Muscle layer of duodenum (tissue), 2 donors: ENCODE results near the gene TNFAIP6.

Experiments
- H3K27ac ChIP-seq: one replicate; pipeline ENCODE4 v1.7.0; 2013; ENCODE audit warnings: mild to moderate bottlenecking, low read length
- H3K27me3 ChIP-seq: one replicate; pipeline ENCODE4 v1.7.0; 2013; ENCODE audit warnings: low read depth, mild to moderate bottlenecking, control low read depth, low read length
- H3K36me3 ChIP-seq, 2 donors: one replicate each; pipeline ENCODE4 v1.7.0; 2013; ENCODE audit warnings: low read length in 2 of 2, control low read depth in 1 of 2, mild to moderate bottlenecking in 1 of 2; ENCODE audit not compliant: insufficient read depth in 2 of 2, control insufficient read depth in 1 of 2
- H3K4me1 ChIP-seq, 2 donors: one replicate each; pipeline ENCODE4 v1.7.0; 2013; ENCODE audit warnings: low read length in 2 of 2, mild to moderate bottlenecking in 2 of 2, control low read depth in 1 of 2, moderate library complexity in 1 of 2; ENCODE audit not compliant: insufficient read depth in 2 of 2, control insufficient read depth in 1 of 2
- H3K4me3 ChIP-seq, 2 donors: one replicate each; pipeline ENCODE4 v1.7.0; 2013; ENCODE audit warnings: low read length in 2 of 2, low read depth in 1 of 2, mild to moderate bottlenecking in 1 of 2
- H3K9me3 ChIP-seq, 2 donors: one replicate each; pipeline ENCODE4 v1.7.0; 2013; ENCODE audit warnings: low read length in 2 of 2, control low read depth in 1 of 2, mild to moderate bottlenecking in 1 of 2; ENCODE audit not compliant: control insufficient read depth in 1 of 2
- donor health status: healthy.

Gene TNFAIP6

DNA sequence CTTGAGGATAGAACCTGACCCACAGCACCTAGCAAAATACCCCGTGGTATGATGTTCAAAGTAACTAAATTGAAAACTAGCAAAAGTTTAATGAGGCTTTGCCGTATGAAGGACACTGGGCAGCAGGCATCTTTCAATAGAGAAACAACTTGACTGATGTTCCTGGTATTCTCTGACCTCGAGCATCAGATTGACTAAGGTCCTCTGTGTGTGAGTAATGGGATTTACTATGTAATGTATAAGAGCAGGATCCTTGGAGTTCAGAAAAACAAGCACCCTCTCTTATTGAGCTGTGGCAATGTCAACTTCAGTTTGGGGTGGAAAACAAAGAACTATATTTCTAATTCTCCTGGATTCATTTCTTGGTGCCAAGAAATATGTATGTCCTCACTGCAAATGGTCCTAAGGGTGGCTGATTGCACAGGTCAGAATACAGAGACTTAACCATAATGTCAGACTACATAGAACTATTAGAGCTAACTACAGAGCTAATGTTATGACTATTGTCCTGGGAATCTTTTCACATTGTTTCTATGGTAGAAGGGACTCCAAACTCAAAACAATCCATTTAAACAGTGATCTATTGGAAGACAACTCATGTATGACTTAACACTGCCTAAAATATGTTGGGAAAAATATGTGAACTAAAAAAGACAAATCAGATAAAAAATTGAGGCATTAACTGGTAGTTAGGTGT, 4.4 kb downstream of the TNFAIP6 start:
- no peak overlapping the region for H3K27ac ChIP-seq
- H3K9me3 ChIP-seq, result no peaks in the 10 kb centered on the region

DNA sequence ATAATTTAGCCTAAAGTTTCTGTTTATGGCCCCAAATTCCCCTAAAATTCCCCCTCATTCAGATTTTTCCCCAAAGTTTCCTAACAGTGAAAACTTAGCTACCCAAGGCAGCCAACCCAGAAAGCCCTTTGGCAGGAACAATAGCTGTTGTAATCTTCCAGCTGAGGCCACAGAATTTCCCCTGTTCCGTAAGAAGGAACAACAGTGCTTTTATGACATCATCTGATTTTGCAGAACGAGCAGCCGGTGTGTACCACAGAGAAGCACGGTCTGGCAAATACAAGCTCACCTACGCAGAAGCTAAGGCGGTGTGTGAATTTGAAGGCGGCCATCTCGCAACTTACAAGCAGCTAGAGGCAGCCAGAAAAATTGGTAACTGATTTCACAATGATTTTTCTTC, 6.3 kb downstream of the TNFAIP6 start:
- Histone ChIP-seq H3K27me3 (no peaks in the 10 kb centered on the region), H3K9me3 (no peaks in the 10 kb centered on the region), H3K4me1 (no peaks in the 10 kb centered on the region), H3K36me3 (no peaks in the 10 kb centered on the region), H3K27ac (peak overlapping the region; percentile 19), H3K4me3 (no peak overlapping the region)

More for the DNA sequence above, 4.4 kb downstream of the TNFAIP6 start:
- no peak overlapping the region for H3K4me3 ChIP-seq
- no peaks in the 10 kb centered on the region for H3K27me3 ChIP-seq
- no peaks in the 10 kb centered on the region for H3K36me3 ChIP-seq
- H3K4me1 ChIP-seq, result no peaks in the 10 kb centered on the region

DNA sequence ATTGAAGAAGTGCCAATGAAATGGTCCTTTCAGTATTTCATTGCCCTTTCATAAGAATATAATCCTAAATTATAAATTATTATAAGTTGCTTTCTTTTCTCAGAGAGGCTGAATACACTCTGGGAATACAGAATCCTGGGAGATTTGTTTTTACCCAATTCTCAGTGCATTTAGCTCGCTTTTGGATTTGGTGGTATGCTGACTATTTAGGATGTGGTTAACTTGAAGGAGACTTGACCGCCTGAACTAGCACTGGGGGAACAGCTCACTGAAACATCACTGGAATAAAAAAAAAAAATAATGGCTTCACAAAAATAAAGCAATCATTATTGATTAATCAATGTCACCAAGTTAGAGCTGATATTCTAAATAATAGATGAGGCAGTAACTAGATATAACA, 10.2 kb downstream of the TNFAIP6 start:
- Histone ChIP-seq H3K27ac (no peak overlapping the region), H3K36me3 (no peaks in the 10 kb centered on the region), H3K4me1 (no peaks in the 10 kb centered on the region), H3K27me3 (no peaks in the 10 kb centered on the region), H3K9me3 (no peaks in the 10 kb centered on the region), H3K4me3 (no peak overlapping the region)

DNA sequence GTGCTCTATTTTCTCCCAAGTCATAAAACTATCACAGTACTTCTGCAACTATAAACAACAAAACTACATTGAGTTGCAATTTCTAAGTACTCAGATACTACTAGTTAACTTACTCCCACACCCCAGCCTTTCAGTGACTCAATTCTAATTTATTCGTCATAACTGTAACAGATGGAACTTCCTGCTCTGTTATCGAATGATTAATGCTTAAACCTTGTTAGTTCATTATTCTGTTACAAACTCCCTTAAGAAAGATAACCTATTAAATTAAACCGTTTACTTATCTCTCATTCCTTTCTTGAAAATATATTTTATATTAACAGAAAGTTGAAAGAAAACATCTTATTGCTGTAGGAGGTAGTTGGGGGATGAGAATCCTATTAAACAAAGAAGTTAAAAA, 17.0 kb downstream of the TNFAIP6 start:
- no peaks in the 10 kb centered on the region for H3K36me3 ChIP-seq
- no peak overlapping the region for H3K27ac ChIP-seq
- H3K4me3 ChIP-seq, result no peak overlapping the region
- no peaks in the 10 kb centered on the region for H3K4me1 ChIP-seq
- H3K9me3 ChIP-seq, result no peaks in the 10 kb centered on the region
- H3K27me3 ChIP-seq, result no peaks in the 10 kb centered on the region

DNA sequence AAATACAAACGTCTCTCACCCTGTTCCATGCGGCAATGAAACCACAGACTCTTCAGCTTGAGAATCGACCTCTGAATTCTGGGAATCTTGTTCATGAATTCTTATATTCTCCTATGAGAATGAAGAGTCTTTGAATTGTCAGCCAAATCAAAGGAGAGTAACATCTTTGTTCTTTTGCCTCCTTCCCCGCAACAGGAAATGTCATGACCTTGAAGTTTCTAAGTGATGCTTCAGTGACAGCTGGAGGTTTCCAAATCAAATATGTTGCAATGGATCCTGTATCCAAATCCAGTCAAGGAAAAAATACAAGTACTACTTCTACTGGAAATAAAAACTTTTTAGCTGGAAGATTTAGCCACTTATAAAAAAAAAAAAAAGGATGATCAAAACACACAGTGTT, 21.8 kb downstream of the TNFAIP6 start:
- Histone ChIP-seq H3K9me3 (no peaks in the 10 kb centered on the region), H3K4me3 (no peak overlapping the region), H3K27ac (no peak overlapping the region), H3K36me3 (no peaks in the 10 kb centered on the region), H3K27me3 (no peaks in the 10 kb centered on the region), H3K4me1 (no peaks in the 10 kb centered on the region)

DNA sequence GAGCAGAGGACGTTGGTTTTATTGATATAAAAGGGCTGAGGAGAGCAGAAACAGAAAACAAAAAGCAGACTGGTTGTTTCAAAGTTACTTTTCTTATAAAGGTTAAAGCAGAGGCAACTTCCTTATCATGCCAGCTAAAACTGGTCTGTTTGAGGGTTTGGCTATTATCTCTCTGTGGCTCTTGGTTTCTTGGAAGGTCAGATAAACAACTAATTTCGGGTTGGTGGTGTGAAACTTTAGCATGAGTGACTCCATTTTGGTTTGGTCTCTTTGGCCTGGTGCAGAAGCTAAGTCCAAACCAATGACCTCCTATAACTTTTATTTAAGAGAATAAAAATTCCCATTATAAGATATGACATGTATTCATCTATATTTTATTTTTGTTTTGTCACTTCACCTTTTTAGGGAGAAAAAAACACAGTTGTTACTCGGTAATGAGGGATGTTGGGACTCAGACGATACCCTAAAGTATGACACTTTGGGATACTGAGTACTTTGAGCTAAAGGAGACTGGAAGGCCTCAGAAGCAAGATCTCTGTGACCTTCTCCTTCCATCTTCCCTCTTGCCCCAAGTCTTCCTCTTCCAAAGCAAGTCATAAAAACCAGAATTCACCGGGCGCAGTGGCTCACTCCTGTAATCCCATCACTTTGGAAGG, 23.3 kb downstream of the TNFAIP6 start:
- Histone ChIP-seq H3K9me3 (no peaks in the 10 kb centered on the region), H3K27me3 (no peaks in the 10 kb centered on the region), H3K4me3 (no peak overlapping the region), H3K36me3 (no peaks in the 10 kb centered on the region), H3K27ac (no peak overlapping the region), H3K4me1 (no peaks in the 10 kb centered on the region)

DNA sequence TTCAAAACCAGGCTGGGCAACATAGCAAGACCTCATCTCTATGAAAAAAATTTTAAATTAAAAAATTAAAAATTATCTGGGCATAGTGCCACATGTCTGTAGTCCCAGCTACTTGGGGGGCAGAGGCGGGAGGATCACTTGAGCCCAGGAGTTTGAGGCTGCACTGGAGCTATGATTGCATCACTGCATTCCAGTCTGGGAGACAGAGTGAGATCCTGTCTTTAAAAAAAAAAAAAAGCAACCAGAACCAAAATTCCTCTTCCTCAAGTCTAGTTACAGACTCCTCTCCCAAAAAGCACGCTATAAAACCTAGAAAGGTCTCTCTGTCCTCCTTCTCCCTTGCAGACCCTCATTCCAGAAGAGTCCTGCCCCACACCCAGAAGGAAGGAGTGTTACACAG, 23.9 kb downstream of the TNFAIP6 start:
- Histone ChIP-seq H3K36me3 (no peaks in the 10 kb centered on the region), H3K4me3 (no peak overlapping the region), H3K9me3 (no peaks in the 10 kb centered on the region), H3K27me3 (no peaks in the 10 kb centered on the region), H3K27ac (no peak overlapping the region), H3K4me1 (no peaks in the 10 kb centered on the region)

DNA sequence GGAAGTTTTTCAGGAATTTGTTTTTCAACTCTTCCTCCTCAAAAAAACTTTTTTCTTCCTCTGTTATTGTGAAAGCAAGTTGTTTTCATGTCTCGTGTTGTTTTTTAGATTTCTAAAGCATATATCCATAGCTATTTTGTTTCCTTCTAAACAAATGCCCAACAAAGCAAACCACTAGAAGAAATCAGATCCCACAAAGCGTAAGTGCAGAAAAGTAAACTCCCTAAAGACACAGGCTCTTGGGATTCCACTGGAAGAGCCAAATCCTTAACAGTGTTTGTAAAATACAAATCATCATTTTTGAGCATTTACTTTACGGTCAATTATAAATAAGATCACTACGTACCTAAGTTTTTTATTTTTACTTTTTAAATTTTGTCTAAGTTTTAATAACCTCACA, 30.6 kb downstream of the TNFAIP6 start:
- Histone ChIP-seq H3K36me3 (no peaks in the 10 kb centered on the region), H3K27me3 (no peaks in the 10 kb centered on the region), H3K9me3 (no peaks in the 10 kb centered on the region), H3K4me3 (no peak overlapping the region), H3K27ac (no peak overlapping the region), H3K4me1 (no peaks in the 10 kb centered on the region)

DNA sequence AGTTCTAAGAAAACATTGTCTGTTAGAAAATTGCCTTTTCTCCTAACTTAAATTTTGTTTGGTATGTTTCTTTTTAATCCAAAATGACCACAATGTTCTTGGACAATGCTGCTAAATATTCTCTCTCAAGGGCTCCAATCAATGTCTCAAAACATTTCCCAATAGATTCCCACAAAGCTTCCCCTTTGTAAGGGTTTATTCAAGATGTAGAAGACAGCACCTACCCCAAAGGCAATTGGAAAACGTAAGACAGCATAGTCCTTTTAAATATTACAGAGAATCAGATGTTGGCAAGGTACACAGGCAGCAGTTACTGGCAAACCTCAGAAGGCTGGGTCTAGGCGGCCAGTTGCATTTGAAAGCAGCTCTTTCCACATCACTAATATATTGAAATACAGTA, 34.0 kb downstream of the TNFAIP6 start:
- no peak overlapping the region for H3K4me3 ChIP-seq
- no peaks in the 10 kb centered on the region for H3K36me3 ChIP-seq
- H3K27ac ChIP-seq, result no peak overlapping the region
- no peaks in the 10 kb centered on the region for H3K4me1 ChIP-seq
- no peaks in the 10 kb centered on the region for H3K9me3 ChIP-seq
- no peaks in the 10 kb centered on the region for H3K27me3 ChIP-seq

DNA sequence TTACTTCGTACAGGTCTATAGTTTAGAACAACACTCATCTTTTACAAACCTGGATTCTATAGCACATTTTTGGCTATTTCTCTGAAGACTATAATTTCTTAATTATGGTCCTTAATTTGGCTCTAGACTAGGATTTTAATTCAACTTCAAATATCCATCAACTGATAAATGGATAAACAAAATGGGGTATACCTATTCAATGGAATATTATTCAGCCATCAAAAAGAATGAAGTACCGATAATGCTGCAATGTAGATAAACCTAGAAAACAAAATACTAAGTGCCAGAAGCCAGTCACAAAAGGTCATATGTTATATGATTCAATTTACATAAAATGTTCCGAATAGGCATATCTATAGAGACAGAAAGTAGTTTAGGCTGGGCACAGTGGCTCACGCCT, 37.1 kb downstream of the TNFAIP6 start:
- Histone ChIP-seq H3K36me3 (no peaks in the 10 kb centered on the region), H3K27me3 (no peaks in the 10 kb centered on the region), H3K9me3 (no peaks in the 10 kb centered on the region), H3K4me1 (no peaks in the 10 kb centered on the region), H3K4me3 (no peak overlapping the region), H3K27ac (no peak overlapping the region)

DNA sequence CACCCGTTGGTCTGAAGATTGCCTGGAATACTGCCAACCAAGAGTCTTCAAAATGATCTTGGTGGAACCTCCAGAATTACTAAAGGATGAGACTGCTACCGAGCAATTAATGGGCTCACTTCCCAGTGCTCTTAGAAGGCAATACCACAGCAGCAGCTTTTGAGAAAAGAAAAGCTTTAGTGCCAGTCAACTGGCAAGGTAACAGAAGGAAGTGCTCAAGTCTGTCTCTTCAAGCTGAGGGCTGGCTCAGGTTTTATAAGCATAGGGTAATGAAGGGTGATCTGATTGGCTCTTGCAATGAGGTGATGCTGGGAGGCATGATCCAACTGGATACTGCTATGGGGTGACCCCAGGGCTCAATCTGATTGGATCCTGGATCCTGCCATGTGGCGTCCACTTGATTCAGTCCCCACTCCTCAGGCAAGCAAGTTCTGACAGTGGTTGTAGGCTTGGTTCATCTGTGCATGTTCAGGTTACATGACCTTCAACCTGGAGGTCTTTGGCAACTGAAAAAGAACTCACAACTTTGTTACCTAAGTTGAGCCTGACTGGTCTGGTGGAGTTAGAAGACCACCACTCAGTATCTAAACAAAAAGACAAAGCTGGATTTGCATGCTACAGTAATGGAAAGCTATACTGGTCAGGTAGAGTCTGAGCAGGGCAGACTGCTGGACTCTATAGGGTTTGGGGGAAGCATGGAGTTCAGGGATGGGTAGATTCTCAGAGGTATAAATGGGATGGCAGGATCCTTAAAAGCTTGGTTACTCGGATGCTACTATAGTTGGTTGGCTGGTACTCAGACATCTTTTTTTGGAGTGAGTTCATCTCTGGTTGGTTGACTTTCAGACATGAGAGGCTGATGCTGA, 38.4 kb downstream of the TNFAIP6 start:
- Histone ChIP-seq H3K27ac (no peak overlapping the region), H3K9me3 (no peaks in the 10 kb centered on the region), H3K36me3 (no peaks in the 10 kb centered on the region), H3K4me3 (no peak overlapping the region), H3K27me3 (no peaks in the 10 kb centered on the region), H3K4me1 (no peaks in the 10 kb centered on the region)
